ENCODE results near the gene COL3A1. TPM values are rescaled to one million over a fixed set of nuclear protein-coding genes. Genes with fewer than 3 reads are reported as not detected.

The COL3A1 gene
- total and polyA plus RNA-seq, 9 of the 15 experiments (the other 6 are each of a cell fraction or from before 2014, with no cell fraction given): 0.01 to 0.71 (median 0.07) TPM; not detected in 2

DNA sequence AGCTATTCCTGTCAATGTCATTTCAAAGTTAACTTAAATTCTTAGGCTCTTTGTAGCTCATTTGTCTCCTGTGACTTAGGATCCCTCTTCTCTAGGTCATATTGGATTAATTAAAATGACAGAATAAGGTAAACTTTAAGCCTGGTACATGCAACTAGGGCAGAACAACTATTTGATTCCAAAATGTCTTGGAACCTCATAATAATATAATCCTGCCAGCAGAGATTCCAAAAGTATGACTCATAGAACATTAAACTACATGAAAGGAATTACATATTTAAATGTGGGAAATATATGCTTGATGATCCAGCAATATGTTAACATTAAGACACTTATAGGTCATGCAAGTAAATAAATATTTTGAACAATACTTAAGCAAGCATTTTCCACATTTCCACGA lies 63.3 kb downstream of the COL3A1 start (continued):
- TF ChIP-seq, protein P1, sequence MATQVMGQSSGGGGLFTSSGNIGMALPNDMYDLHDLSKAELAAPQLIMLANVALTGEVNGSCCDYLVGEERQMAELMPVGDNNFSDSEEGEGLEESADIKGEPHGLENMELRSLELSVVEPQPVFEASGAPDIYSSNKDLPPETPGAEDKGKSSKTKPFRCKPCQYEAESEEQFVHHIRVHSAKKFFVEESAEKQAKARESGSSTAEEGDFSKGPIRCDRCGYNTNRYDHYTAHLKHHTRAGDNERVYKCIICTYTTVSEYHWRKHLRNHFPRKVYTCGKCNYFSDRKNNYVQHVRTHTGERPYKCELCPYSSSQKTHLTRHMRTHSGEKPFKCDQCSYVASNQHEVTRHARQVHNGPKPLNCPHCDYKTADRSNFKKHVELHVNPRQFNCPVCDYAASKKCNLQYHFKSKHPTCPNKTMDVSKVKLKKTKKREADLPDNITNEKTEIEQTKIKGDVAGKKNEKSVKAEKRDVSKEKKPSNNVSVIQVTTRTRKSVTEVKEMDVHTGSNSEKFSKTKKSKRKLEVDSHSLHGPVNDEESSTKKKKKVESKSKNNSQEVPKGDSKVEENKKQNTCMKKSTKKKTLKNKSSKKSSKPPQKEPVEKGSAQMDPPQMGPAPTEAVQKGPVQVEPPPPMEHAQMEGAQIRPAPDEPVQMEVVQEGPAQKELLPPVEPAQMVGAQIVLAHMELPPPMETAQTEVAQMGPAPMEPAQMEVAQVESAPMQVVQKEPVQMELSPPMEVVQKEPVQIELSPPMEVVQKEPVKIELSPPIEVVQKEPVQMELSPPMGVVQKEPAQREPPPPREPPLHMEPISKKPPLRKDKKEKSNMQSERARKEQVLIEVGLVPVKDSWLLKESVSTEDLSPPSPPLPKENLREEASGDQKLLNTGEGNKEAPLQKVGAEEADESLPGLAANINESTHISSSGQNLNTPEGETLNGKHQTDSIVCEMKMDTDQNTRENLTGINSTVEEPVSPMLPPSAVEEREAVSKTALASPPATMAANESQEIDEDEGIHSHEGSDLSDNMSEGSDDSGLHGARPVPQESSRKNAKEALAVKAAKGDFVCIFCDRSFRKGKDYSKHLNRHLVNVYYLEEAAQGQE (IDR thresholded peaks at IDR 0.05; ENCODE audit: borderline replicate concordance): no peak
- TF ChIP-seq, protein P1 (CRISPR knock-in tag; IDR thresholded peaks at IDR 0.05; ENCODE audit: low read depth): no peak
- TF ChIP-seq CREB5 (CRISPR knock-in tag; IDR thresholded peaks at IDR 0.05): no peak
- TF ChIP-seq ATF3 (IDR thresholded peaks at IDR 0.05): no peak
- no peak for TF ChIP-seq ATF3 (CRISPR knock-in tag; conservative IDR thresholded peaks at IDR 0.05)
- no peak for TF ChIP-seq FOXJ3 (CRISPR knock-in tag; IDR thresholded peaks at IDR 0.05)
- TF ChIP-seq PHF20 (IDR thresholded peaks at IDR 0.05; ENCODE audit: partially characterized antibody): no peak
- TF ChIP-seq NRF1 (conservative IDR thresholded peaks at IDR 0.05 in 1 of 2, IDR thresholded peaks at IDR 0.05 in 1 of 2): no peak
